ENCODE results near the gene NFKBIE.

NFKBIE gene

GRCh38 chr6:44228836-44229235, 36.5 kb downstream of the NFKBIE start:
- Histone ChIP-seq H3K4me3 (IDR thresholded peaks at IDR 0.05; ENCODE audit: insufficient read depth, low read depth, low read length) (no peak overlapping the region), H3K36me3 (ENCODE audit: insufficient read depth) (no peaks in the 10 kb centered on the region), H3K27ac (no peak overlapping the region), H3K27me3 (ENCODE audit: insufficient read depth, low read depth) (no peaks in the 10 kb centered on the region), H3K79me2 (ENCODE audit: insufficient read depth, low read depth) (peaks cover 47% of the 10 kb centered on the region), H4K20me1 (ENCODE audit: insufficient read depth) (peaks cover 8% of the 10 kb centered on the region; the same call in 1 of the 2 replicates), H3K4me2 (no peak overlapping the region), H3K4me1 (ENCODE audit: low read depth, poor library complexity, severe bottlenecking) (peaks cover 25% of the 10 kb centered on the region), H3K9ac (no peak overlapping the region), H2AFZ (ENCODE audit: low read depth) (no peak overlapping the region)
- TF ChIP-seq CTCF (conservative IDR thresholded peaks at IDR 0.05; ENCODE audit: low read depth, low read length) = no peak

GRCh38 chr6:44228433-44228832, 36.9 kb downstream of the NFKBIE start:
- Histone ChIP-seq H3K4me1 (ENCODE audit: low read depth, poor library complexity, severe bottlenecking) (peaks cover 25% of the 10 kb centered on the region), H4K20me1 (ENCODE audit: insufficient read depth) (peaks cover 8% of the 10 kb centered on the region; the same call in 1 of the 2 replicates), H3K79me2 (ENCODE audit: insufficient read depth, low read depth) (peaks cover 47% of the 10 kb centered on the region), H3K4me3 (IDR thresholded peaks at IDR 0.05; ENCODE audit: insufficient read depth, low read depth, low read length) (no peak overlapping the region), H3K27me3 (ENCODE audit: insufficient read depth, low read depth) (no peaks in the 10 kb centered on the region), H2AFZ (ENCODE audit: low read depth) (no peak overlapping the region), H3K27ac (no peak overlapping the region), H3K36me3 (ENCODE audit: insufficient read depth) (no peaks in the 10 kb centered on the region), H3K4me2 (no peak overlapping the region), H3K9ac (no peak overlapping the region)
- no peak for TF ChIP-seq CTCF (conservative IDR thresholded peaks at IDR 0.05; ENCODE audit: low read depth, low read length)

- H2AFZ ChIP-seq (ENCODE audit: low read depth) = no peak overlapping the region
- H3K27ac ChIP-seq = no peak overlapping the region
- no peak overlapping the region for H3K4me3 ChIP-seq (IDR thresholded peaks at IDR 0.05; ENCODE audit: insufficient read depth, low read depth, low read length)
- H3K27me3 ChIP-seq (ENCODE audit: insufficient read depth, low read depth) = no peaks in the 10 kb centered on the region
- no peaks in the 10 kb centered on the region for H3K36me3 ChIP-seq (ENCODE audit: insufficient read depth)
- H3K9ac ChIP-seq = no peak overlapping the region
- H3K4me2 ChIP-seq = no peak overlapping the region
- peaks cover 25% of the 10 kb centered on the region for H3K4me1 ChIP-seq (ENCODE audit: low read depth, poor library complexity, severe bottlenecking)
- peaks cover 8% of the 10 kb centered on the region; the same call in 1 of the 2 replicates for H4K20me1 ChIP-seq (ENCODE audit: insufficient read depth)
- H3K79me2 ChIP-seq (ENCODE audit: insufficient read depth, low read depth) = peaks cover 47% of the 10 kb centered on the region
- TF ChIP-seq CTCF (conservative IDR thresholded peaks at IDR 0.05; ENCODE audit: low read depth, low read length) = no peak
These were observed 37.3 kb downstream of the NFKBIE start for GRCh38 chr6:44228031-44228430.

- Histone ChIP-seq H3K27me3 (ENCODE audit: insufficient read depth, low read depth) (no peaks in the 10 kb centered on the region), H3K4me3 (IDR thresholded peaks at IDR 0.05; ENCODE audit: insufficient read depth, low read depth, low read length) (no peak overlapping the region), H3K79me2 (ENCODE audit: insufficient read depth, low read depth) (peaks cover 47% of the 10 kb centered on the region), H3K4me1 (ENCODE audit: low read depth, poor library complexity, severe bottlenecking) (peaks cover 33% of the 10 kb centered on the region), H3K36me3 (ENCODE audit: insufficient read depth) (no peaks in the 10 kb centered on the region), H3K27ac (no peak overlapping the region), H2AFZ (ENCODE audit: low read depth) (no peak overlapping the region), H4K20me1 (ENCODE audit: insufficient read depth) (peaks cover 8% of the 10 kb centered on the region; the same call in 1 of the 2 replicates), H3K4me2 (no peak overlapping the region; the same call in 1 of the 2 replicates), H3K9ac (no peak overlapping the region)
- no peak for TF ChIP-seq CTCF (conservative IDR thresholded peaks at IDR 0.05; ENCODE audit: low read depth, low read length)
These were observed 38.1 kb downstream of the NFKBIE start for GRCh38 chr6:44227148-44227793.
